Caco-2 (cell line): ENCODE results near the gene RNF32. TPM values are rescaled to one million over a fixed set of nuclear protein-coding genes. Genes with fewer than 3 reads are reported as not detected.

Experiments used
- BruUV-seq: library from RNA; stranded (reverse); fragments of 400-500 nt; replicated peaks from 2 replicates; lab custom pipeline; 2021; lab: Mats Ljungman, UMichigan
- CTCF ChIA-PET: fragments of 300-600 bp; sonication (Branson Sonifier 250); formaldehyde crosslinking; loops from one replicate; lab custom pipeline; 2022; ENCODE audit warnings: antibody characterized with exemption; lab: Charles Lee
- POLR2A ChIA-PET: fragments of 300-600 bp; sonication (Branson Sonifier 250); formaldehyde crosslinking; loops from one replicate; lab custom pipeline; 2022; ENCODE audit warnings: antibody characterized with exemption; lab: Charles Lee
- DNase-seq, 2 experiments: peaks; one replicate each; pipeline versions ENCODE4 v3.0.0 to v3.0.0-alpha.2; 2020 to 2022
- H3K27me3 ChIP-seq: replicated peaks from 2 replicates; pipeline ENCODE4 v1.6.0; 2011; ENCODE audit warnings: low read length; ENCODE audit not compliant: control insufficient read depth, insufficient read depth
- H3K36me3 ChIP-seq: 2 replicates; pipeline ENCODE4 v1.5.1; 2011; ENCODE audit warnings: low read length; ENCODE audit not compliant: control insufficient read depth, insufficient read depth
- H3K4me1 ChIP-seq: fragments of 250-450 bp; sonication (Bioruptor Pico); 2 replicates; pipeline ENCODE4 v1.5.1; 2020; ENCODE audit warnings: mild to moderate bottlenecking
- H3K4me3 ChIP-seq: 2 replicates; pipeline ENCODE4 v1.5.1; 2011; ENCODE audit warnings: low read depth, mild to moderate bottlenecking, control low read depth, low read length
- H3K9me3 ChIP-seq: fragments of 250-450 bp; sonication (Bioruptor Pico); 2 replicates; pipeline ENCODE4 v1.5.1; 2020; ENCODE audit warnings: mild to moderate bottlenecking, moderate library complexity
- H3K27ac Mint-ChIP-seq: one replicate; pipeline ENCODE4 v1.8.0; 2022; ENCODE audit warnings: mixed read lengths; ENCODE audit not compliant: unreplicated experiment
- H3K27me3 Mint-ChIP-seq: one replicate; pipeline ENCODE4 v1.8.0; 2022; ENCODE audit warnings: mixed read lengths; ENCODE audit not compliant: insufficient read depth, unreplicated experiment
- H3K36me3 Mint-ChIP-seq: one replicate; pipeline ENCODE4 v1.8.0; 2022; ENCODE audit warnings: mild to moderate bottlenecking, mixed read lengths; ENCODE audit not compliant: insufficient read depth, unreplicated experiment
- H3K4me1 Mint-ChIP-seq: one replicate; pipeline ENCODE4 v1.8.0; 2022; ENCODE audit warnings: low read depth, mixed read lengths; ENCODE audit not compliant: unreplicated experiment
- H3K4me3 Mint-ChIP-seq: one replicate; pipeline ENCODE4 v1.8.0; 2022; ENCODE audit warnings: mild to moderate bottlenecking, moderate library complexity, mixed read lengths; ENCODE audit not compliant: unreplicated experiment
- H3K9me3 Mint-ChIP-seq: one replicate; pipeline ENCODE4 v1.8.0; 2022; ENCODE audit warnings: mixed read lengths; ENCODE audit not compliant: unreplicated experiment
- intact Hi-C: fragments of 100-400 bp; cut with micrococcal nuclease; formaldehyde crosslinking; loops from one replicate; pipeline ENCODE4 v1.10.0; 2022; ENCODE audit not compliant: unreplicated experiment
- total RNA-seq: library from RNA; stranded (reverse); gene quantifications from 2 replicates; pipeline ENCODE4 v1.2.3, GENCODE V29; 2022
- TF ChIP-seq, protein P1 (sequence below), 2 experiments: fragments of 200-600 bp in 1 of 2; IDR thresholded peaks; 1 replicate in 1 of 2; 2 replicates in 1 of 2; pipeline versions ENCODE4 v1.5.1 to v1.8.0; 2011 to 2022; ENCODE audit warnings: antibody characterized with exemption in 1 of 2, control low read depth in 1 of 2, inconsistent platforms in 1 of 2, low read depth in 1 of 2, low read length in 1 of 2, mild to moderate bottlenecking in 1 of 2, moderate library complexity in 1 of 2; ENCODE audit not compliant: insufficient read depth in 1 of 2, severe bottlenecking in 1 of 2, unreplicated experiment in 1 of 2

The RNF32 gene
- total RNA-seq, 1 experiment from 2014 or later = 26.0 TPM

DNA sequence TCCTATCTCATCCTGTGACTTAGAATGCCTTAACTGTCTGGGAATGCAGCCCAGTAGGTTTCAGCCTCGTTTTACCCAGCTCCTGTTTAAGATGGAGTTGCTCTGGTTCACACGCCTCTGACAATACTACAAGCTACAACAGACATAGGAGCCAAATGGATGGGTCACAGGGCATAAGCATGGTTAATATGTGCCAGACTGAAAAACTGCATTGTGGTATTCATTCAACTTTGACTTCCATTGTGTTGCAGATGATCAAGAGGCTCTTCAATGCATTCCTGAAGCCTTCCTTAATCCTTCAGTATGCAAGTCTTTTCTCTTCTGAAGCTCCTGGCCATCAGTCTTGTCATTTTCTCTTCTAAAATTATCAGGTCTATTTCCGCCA lies 20.3 kb upstream of the RNF32 start:
- TF ChIP-seq, protein P1, sequence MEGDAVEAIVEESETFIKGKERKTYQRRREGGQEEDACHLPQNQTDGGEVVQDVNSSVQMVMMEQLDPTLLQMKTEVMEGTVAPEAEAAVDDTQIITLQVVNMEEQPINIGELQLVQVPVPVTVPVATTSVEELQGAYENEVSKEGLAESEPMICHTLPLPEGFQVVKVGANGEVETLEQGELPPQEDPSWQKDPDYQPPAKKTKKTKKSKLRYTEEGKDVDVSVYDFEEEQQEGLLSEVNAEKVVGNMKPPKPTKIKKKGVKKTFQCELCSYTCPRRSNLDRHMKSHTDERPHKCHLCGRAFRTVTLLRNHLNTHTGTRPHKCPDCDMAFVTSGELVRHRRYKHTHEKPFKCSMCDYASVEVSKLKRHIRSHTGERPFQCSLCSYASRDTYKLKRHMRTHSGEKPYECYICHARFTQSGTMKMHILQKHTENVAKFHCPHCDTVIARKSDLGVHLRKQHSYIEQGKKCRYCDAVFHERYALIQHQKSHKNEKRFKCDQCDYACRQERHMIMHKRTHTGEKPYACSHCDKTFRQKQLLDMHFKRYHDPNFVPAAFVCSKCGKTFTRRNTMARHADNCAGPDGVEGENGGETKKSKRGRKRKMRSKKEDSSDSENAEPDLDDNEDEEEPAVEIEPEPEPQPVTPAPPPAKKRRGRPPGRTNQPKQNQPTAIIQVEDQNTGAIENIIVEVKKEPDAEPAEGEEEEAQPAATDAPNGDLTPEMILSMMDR (IDR thresholded peaks at IDR 0.05; ENCODE audit: insufficient read depth in 1 of 2, low read depth in 1 of 2, low read length in 1 of 2, severe bottlenecking in 1 of 2, unreplicated experiment in 1 of 2) = no peak
- no TSS peak for BruUV-seq
- Histone ChIP-seq H3K4me1 (peaks cover 52% of the 10 kb centered on the region), H3K36me3 (no peaks in the 10 kb centered on the region), H3K9me3 (peaks cover 24% of the 10 kb centered on the region), H3K27me3 (no peaks in the 10 kb centered on the region), H3K4me3 (no peak overlapping the region)
- Mint-ChIP-seq H3K27ac (peak overlapping the region; percentile 84), H3K4me3 (peak overlapping the region; percentile 41), H3K27me3 (no peaks in the 10 kb centered on the region), H3K9me3 (peaks cover 30% of the 10 kb centered on the region), H3K36me3 (peaks cover 52% of the 10 kb centered on the region), H3K4me1 (peaks cover 44% of the 10 kb centered on the region)
- ChIA-PET CTCF (interaction anchor here (0.8 to 1.0 kb wide), 3 partner anchors 11 to 30 kb away, joined by 3 read pairs; no protein-coding TSS in a partner anchor), POLR2A (interaction anchor here (0.5 to 1.4 kb wide), 4 partner anchors 11 to 60 kb away, joined by 3 to 8 read pairs (median 5); no protein-coding TSS in a partner anchor)
- intact Hi-C loops = loop anchor here (1.0 kb wide), 4 partner anchors 11 to 46 kb away; no protein-coding TSS in a partner anchor
- DNase-seq = peak; percentile 80

DNA sequence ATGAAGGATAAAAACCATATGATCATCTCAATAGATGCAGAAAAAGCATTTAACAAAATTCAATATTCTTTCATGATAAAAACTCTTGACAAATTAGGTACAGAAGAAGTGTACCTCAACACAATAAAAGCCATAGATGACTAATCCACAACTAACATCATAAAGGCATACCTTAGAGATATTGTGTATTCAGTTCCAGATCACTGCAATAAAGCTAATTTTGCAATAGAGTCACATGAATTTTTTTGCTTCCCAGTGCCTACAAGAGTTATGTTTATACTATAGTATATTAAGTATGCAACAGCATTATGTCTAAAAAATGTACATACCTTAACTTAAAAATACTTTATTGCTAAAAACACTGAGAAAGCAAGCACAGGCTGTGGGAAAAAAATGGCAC lies 18.9 kb upstream of the RNF32 start:
- H3K36me3 Mint-ChIP-seq = peaks cover 55% of the 10 kb centered on the region
- POLR2A ChIA-PET = no interaction called here
- no TSS peak for BruUV-seq
- peak overlapping the region; percentile 84 for H3K27ac Mint-ChIP-seq
- TF ChIP-seq, protein P1 (IDR thresholded peaks at IDR 0.05; ENCODE audit: insufficient read depth in 1 of 2, low read depth in 1 of 2, low read length in 1 of 2, severe bottlenecking in 1 of 2, unreplicated experiment in 1 of 2) = no peak
- no peak for DNase-seq
- intact Hi-C loops = no loop called here
- no peaks in the 10 kb centered on the region for H3K27me3 Mint-ChIP-seq
- Histone ChIP-seq H3K27me3 (no peaks in the 10 kb centered on the region), H3K4me1 (peaks cover 56% of the 10 kb centered on the region), H3K36me3 (no peaks in the 10 kb centered on the region), H3K4me3 (no peak overlapping the region), H3K9me3 (peaks cover 24% of the 10 kb centered on the region)
- peaks cover 30% of the 10 kb centered on the region for H3K9me3 Mint-ChIP-seq
- CTCF ChIA-PET = no interaction called here
- peaks cover 38% of the 10 kb centered on the region for H3K4me1 Mint-ChIP-seq
- peak overlapping the region; percentile 44 for H3K4me3 Mint-ChIP-seq

DNA sequence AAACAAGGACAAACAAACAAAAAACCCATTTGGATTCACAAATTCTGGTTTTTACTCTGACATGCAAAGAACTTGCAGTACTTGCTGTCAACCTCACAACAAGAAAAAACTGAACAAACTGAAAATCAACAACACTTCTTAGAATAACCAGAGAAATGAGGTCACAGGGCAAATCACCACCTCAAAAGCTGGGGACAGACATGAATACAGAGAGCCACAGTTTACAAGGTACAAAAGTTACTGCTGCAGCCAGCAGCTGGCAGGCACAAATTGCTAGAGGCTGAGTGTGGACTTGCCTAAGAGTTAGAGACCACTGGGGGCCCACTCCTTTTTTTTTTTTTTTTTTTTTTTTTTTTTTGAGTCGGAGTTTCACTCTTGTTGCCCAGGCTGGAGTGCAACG lies 15.0 kb upstream of the RNF32 start:
- DNase-seq = no peak
- H3K9me3 ChIP-seq = peaks cover 46% of the 10 kb centered on the region
- peaks cover 28% of the 10 kb centered on the region for H3K4me1 ChIP-seq
- Mint-ChIP-seq H3K27me3 (no peaks in the 10 kb centered on the region), H3K4me1 (peaks cover 20% of the 10 kb centered on the region), H3K27ac (no peak overlapping the region), H3K36me3 (peaks cover 72% of the 10 kb centered on the region), H3K4me3 (no peak overlapping the region), H3K9me3 (peaks cover 44% of the 10 kb centered on the region)
- no peaks in the 10 kb centered on the region for H3K36me3 ChIP-seq
- no peak overlapping the region for H3K4me3 ChIP-seq
- CTCF ChIA-PET = interaction anchor here (1.1 kb wide), 1 partner anchor 12 kb away, joined by 4 read pairs; no protein-coding TSS in a partner anchor
- TF ChIP-seq, protein P1 (IDR thresholded peaks at IDR 0.05; ENCODE audit: insufficient read depth in 1 of 2, low read depth in 1 of 2, low read length in 1 of 2, severe bottlenecking in 1 of 2, unreplicated experiment in 1 of 2) = no peak
- POLR2A ChIA-PET = interaction anchor here (0.9 kb wide), 1 partner anchor 10 kb away, joined by 5 read pairs; no protein-coding TSS in a partner anchor
- H3K27me3 ChIP-seq = no peaks in the 10 kb centered on the region
- intact Hi-C loops = no loop called here
- no TSS peak for BruUV-seq
